Lung (tissue), 12 donors: ENCODE data around the gene MRPL50. TPM values are rescaled to one million over a fixed set of nuclear protein-coding genes. Genes with fewer than 3 reads are reported as not detected.

Experiments used
- ATAC-seq: fragments of 200-7000 bp; cut with Tn5 transposase; one replicate; pipeline ENCODE4 v1.9.1; 2020; ENCODE audit warnings: moderate number of reproducible peaks; ENCODE audit not compliant: insufficient read depth, low FRiP score
- DNase-seq, 3 donors: peaks; one replicate each; pipeline ENCODE4 v3.0.0-alpha.2; 2013 to 2017
- H3K27ac ChIP-seq, 2 donors: one replicate each; pipeline ENCODE4 v1.5.1; 2013; ENCODE audit warnings: mild to moderate bottlenecking in 2 of 2, moderate library complexity in 2 of 2, control low read depth in 1 of 2, inconsistent platforms in 1 of 2, low read depth in 1 of 2, low read length in 1 of 2
- H3K27me3 ChIP-seq, 3 donors: one replicate each; pipeline ENCODE4 v1.5.1; 2013; ENCODE audit warnings: low read length in 2 of 3; ENCODE audit not compliant: control insufficient read depth in 3 of 3, insufficient read depth in 3 of 3
- H3K36me3 ChIP-seq, 4 donors: one replicate each; pipeline ENCODE4 v1.5.1; 2013; ENCODE audit warnings: low read length in 4 of 4, mild to moderate bottlenecking in 1 of 4, moderate library complexity in 1 of 4; ENCODE audit not compliant: control insufficient read depth in 4 of 4, insufficient read depth in 4 of 4
- H3K4me1 ChIP-seq, 5 donors: one replicate each; pipeline ENCODE4 v1.5.1; 2013; ENCODE audit warnings: low read length in 5 of 5, mild to moderate bottlenecking in 2 of 5, moderate library complexity in 1 of 5; ENCODE audit not compliant: control insufficient read depth in 5 of 5, insufficient read depth in 5 of 5
- H3K4me3 ChIP-seq: one replicate; pipeline ENCODE4 v1.5.1; 2013; ENCODE audit warnings: mild to moderate bottlenecking, control low read depth, moderate library complexity
- H3K9ac ChIP-seq, 2 donors: one replicate each; pipeline ENCODE4 v1.5.1; 2013; ENCODE audit warnings: low read length in 2 of 2, control low read depth in 1 of 2; ENCODE audit not compliant: insufficient read depth in 1 of 2
- H3K9me3 ChIP-seq, 4 donors: one replicate each; pipeline ENCODE4 v1.5.1; 2013; ENCODE audit warnings: low read length in 3 of 4, mild to moderate bottlenecking in 1 of 4, moderate library complexity in 1 of 4; ENCODE audit not compliant: control insufficient read depth in 4 of 4, insufficient read depth in 3 of 4
- WGBS, 2 donors: extraction: QIAGEN DNeasy Blood & Tissue Kit; methylation state at CpG; one replicate each; pipeline ENCODE4 v1.1.7; 2013; 5-methylcytosine and 5-hydroxymethylcytosine counted together
- polyA plus RNA-seq, 2 donors: library from polyadenylated mRNA; stranded (reverse); fragments of 200-250 nt; gene quantifications; one replicate each; pipeline ENCODE4 v1.2.1, GENCODE V29; 2013
- total RNA-seq, 2 donors: library from RNA; depleted of rRNA in 1 of 2; stranded (reverse); fragments of >200 nt in 1 of 2; gene quantifications; one replicate each; pipeline ENCODE4 v1.2.1, GENCODE V29; 2014 to 2021
- TF ChIP-seq, protein P1 (sequence below): IDR thresholded peaks from 2 replicates; pipeline ENCODE4 v1.5.1; 2012; ENCODE audit warnings: mild to moderate bottlenecking; ENCODE audit errors: control extremely low read depth, extremely low read depth
- donor health status: control.
- donor health status: control.
- donor health status: Bipolar disorder and iron deficiency.
- donor health status: healthy.
- donor health status: DM: yes; HTN: yes; CAD: no.

Gene MRPL50
- total and polyA plus RNA-seq, 4 donors: 7.9 to 23.0 (median 8.8) TPM

DNA sequence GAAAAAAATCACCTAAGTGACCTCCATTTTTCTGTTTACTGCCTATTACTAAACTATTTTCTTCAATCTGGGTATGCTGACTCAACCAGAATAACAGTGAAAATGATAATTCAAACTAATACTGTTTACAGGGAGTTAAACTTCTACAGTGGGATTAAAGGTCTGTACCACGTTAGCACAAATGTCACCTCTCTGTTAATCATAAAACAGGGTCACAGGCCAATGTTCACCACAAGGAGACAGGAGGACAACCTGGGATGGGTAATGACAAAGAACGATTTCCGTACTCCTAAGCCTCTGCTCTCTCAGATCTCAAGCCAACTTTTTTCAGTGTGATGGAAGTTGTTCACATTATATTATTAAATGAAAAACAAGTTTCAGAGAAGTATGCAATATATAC lies 34.8 kb upstream of the MRPL50 start:
- TF ChIP-seq, protein P1, sequence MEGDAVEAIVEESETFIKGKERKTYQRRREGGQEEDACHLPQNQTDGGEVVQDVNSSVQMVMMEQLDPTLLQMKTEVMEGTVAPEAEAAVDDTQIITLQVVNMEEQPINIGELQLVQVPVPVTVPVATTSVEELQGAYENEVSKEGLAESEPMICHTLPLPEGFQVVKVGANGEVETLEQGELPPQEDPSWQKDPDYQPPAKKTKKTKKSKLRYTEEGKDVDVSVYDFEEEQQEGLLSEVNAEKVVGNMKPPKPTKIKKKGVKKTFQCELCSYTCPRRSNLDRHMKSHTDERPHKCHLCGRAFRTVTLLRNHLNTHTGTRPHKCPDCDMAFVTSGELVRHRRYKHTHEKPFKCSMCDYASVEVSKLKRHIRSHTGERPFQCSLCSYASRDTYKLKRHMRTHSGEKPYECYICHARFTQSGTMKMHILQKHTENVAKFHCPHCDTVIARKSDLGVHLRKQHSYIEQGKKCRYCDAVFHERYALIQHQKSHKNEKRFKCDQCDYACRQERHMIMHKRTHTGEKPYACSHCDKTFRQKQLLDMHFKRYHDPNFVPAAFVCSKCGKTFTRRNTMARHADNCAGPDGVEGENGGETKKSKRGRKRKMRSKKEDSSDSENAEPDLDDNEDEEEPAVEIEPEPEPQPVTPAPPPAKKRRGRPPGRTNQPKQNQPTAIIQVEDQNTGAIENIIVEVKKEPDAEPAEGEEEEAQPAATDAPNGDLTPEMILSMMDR: no peak
- H3K4me3 ChIP-seq: no peak overlapping the region
- no peak for ATAC-seq
- no peak overlapping the region for H3K27ac ChIP-seq
- 81 to 82% methylated on average over 3 of the region's 3 CpGs for WGBS, 2 donors
- no peaks in the 10 kb centered on the region for H3K27me3 ChIP-seq
- H3K9me3 ChIP-seq: no peaks in the 10 kb centered on the region
- H3K4me1 ChIP-seq: peaks cover 0 to 2% (median 0%) of the 10 kb centered on the region in 5 donors
- no peaks in the 10 kb centered on the region for H3K36me3 ChIP-seq
- DNase-seq: no peak
- no peak overlapping the region for H3K9ac ChIP-seq

DNA sequence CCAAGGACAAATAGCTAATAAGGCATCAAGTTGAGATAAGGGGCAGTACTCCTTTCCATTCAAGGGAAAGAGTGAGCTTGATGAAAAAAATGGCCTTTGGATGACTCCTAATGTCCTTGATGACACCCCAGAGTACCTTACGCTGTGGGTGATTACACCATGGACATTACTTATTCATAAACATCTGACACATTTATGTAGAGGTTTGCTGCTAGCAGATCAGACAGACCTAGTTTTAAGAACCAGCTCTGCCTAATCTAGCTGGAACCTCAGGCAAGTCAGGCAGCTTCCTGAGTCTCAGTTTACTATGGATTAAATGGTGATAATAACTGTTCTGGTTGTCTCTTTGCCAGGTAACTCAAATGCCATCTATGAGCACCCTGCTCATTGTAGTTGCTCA lies 34.3 kb upstream of the MRPL50 start:
- H3K36me3 ChIP-seq: no peaks in the 10 kb centered on the region
- H3K4me1 ChIP-seq: peaks cover 0 to 2% (median 0%) of the 10 kb centered on the region in 5 donors
- ATAC-seq (no peak), DNase-seq (no peak)
- no peak overlapping the region for H3K4me3 ChIP-seq
- no peak overlapping the region for H3K27ac ChIP-seq
- WGBS, 2 donors: 94 to 100% methylated on average over 1 of the region's 1 CpG
- no peak overlapping the region for H3K9ac ChIP-seq
- H3K9me3 ChIP-seq: no peaks in the 10 kb centered on the region
- H3K27me3 ChIP-seq: no peaks in the 10 kb centered on the region
- TF ChIP-seq, protein P1: no peak

DNA sequence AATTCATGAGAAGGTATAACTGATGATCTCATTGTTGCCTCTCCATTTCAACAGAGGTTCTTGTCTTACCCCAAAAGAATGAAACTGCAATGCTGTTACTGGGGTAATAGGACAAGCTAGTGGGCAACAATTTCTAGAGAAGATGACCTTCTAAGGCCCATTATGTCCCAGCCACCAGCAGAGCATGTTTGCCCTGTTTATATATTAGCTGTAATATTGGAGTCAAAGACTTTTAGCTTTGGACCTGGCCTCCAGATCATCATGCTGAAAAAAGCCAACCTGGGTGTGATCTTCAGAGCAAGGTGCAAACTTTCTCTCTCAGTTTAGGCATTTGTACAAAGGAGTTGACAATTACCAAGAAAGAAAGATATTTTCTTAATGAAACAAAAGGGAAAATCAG lies 33.8 kb upstream of the MRPL50 start:
- no peaks in the 10 kb centered on the region for H3K36me3 ChIP-seq
- DNase-seq (no peak), ATAC-seq (no peak)
- no peak overlapping the region for H3K4me3 ChIP-seq
- H3K27me3 ChIP-seq: no peaks in the 10 kb centered on the region
- TF ChIP-seq, protein P1: no peak
- H3K9me3 ChIP-seq: no peaks in the 10 kb centered on the region
- peaks cover 0 to 2% (median 0%) of the 10 kb centered on the region in 5 donors for H3K4me1 ChIP-seq
- H3K27ac ChIP-seq: no peak overlapping the region
- no peak overlapping the region for H3K9ac ChIP-seq

DNA sequence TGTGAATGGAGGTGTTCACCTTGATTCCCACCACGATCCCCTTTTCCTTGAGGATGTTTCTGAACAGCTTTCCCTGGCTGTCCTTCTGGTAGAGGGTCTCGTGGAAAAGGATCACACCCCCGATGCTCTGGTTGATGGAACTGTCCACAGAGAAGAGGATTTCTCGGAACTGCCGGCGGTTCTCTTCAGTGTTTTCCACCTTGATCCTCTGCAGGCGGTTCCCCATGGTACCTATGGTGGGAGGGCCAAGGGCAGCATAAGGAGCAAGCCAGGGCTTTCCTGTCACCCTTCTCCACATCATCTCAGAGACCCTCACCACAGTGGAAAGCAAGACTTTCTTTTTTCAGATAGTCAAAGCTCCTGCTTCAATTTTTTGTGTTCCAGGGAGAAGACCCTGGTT lies 31.3 kb upstream of the MRPL50 start:
- DNase-seq: no peak
- 94% methylated on average over 7 of the region's 7 CpGs for WGBS, 2 donors
- Histone ChIP-seq H3K27ac (no peak overlapping the region), H3K9me3 (no peaks in the 10 kb centered on the region), H3K4me3 (no peak overlapping the region), H3K9ac (no peak overlapping the region), H3K36me3 (no peaks in the 10 kb centered on the region), H3K4me1 (peaks cover 0 to 2% (median 0%) of the 10 kb centered on the region in 5 donors), H3K27me3 (no peaks in the 10 kb centered on the region)
- TF ChIP-seq, protein P1: no peak
- no peak for ATAC-seq
